ENCODE results near the gene MEAF6.
A peak's percentile ranks its signal among the peaks of the same experiment; 100 is the strongest.
"Not testable (repeated sequence)": the region's sequence is repeated elsewhere in the genome, so short reads cannot be mapped to it uniquely, and the experiment has no call there.

MEAF6 gene

GRCh38 chr1:37514350-37515184, at the start of gene MEAF6:
Gene MEAF6, minus strand, starts transcription at chr1:37514766. Its CDS starts 20 bp downstream, at chr1:37514746.
- peak; percentile 56 to 81 (median 64) for DNase-seq (ENCODE audit: low read depth in 3 of 3)

DNA sequence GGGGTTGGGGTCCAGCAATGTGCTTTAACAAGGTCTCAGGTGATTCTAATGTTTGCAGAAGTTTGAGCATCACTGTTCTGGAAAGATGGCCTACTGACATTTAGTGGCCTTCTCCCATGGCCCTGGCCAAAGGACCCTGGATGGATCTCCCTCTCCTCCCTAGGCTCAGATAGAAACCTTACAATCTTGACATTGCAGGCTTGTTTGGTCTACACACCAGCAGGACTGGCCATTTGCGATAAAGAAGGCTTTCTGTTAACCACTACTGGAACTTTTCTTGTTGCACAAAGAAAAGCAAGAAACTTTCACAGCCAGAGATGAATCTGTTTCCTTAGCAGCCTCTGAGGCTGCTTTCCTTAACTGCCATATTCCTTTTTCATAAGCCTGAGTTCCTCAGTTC, 48.4 kb upstream of the MEAF6 start:
- DNase-seq (ENCODE audit: low read depth in 3 of 3) = no peak

DNA sequence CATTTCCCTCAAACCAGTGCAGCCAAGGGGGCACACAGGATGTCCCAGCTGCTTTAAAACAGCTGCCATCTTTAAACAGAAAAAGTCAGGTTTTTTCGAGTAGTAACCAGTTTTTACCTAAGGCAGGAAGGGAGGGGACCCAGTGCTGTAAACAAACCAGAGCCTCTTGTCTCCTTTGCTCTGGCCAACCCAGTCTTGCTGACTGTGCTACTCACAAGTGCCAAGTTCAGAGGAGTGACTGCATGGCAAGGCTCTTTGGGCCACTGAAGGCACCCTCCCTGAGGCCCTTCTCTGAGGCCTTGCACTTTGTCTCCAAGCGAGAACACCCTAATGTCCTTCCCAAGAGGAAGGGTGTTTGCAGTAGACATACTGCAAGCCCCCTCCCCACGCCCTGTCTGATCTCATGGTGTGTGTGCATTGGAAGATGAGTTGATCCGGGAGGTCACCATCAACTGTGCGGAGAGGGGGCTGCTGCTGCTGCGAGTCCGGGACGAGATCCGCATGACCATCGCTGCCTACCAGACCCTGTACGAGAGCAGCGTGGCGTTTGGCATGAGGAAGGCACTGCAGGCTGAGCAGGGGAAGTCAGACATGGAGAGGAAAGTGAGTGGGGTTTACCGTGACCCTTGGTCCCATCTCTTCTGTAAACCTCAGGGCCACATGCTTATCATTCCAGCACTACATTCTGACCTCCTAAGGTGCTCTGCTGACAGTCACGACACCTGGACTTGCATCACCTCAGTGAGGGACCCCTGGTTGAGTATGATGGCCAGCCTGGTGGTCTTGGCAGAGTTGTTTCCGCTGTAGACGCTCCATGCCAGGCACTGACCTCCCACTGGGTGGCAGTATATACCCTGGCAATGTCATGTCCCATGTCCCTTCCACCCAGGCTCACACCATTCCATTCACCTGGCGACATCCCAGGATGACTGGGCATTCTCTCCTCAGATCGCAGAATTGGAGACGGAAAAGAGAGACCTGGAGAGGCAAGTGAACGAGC, 46.9 kb upstream of the MEAF6 start:
- DNase-seq (ENCODE audit: low read depth in 3 of 3) = peak in 1 of 3 donors; percentile 31

GRCh38 chr1:37560401-37561132, 46.0 kb upstream of the MEAF6 start:
- no peak for DNase-seq (ENCODE audit: low read depth in 3 of 3)

GRCh38 chr1:37559957-37560379, 45.4 kb upstream of the MEAF6 start:
- not testable (repeated sequence) for DNase-seq (ENCODE audit: low read depth in 3 of 3)

DNA sequence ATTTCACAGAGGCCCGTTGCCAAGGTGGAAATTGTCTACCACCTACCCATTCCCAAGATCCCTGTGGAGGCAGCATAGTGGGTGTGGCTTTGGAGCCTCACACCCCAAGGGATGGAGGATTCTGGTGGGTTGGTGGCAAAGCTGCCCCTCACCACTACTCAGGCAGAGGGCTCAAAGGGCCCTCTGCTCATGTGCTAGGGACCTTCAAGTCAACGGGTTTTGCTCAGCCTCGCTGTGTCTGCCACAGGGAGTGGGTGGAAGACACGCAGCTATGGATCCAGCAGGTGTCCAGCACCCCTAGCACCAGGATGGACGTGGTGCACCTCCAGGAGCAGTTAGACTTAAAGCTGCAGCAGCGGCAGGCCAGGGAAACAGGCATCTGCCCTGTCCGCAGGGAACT, 44.5 kb upstream of the MEAF6 start:
- no peak for DNase-seq (ENCODE audit: low read depth in 3 of 3)

DNA sequence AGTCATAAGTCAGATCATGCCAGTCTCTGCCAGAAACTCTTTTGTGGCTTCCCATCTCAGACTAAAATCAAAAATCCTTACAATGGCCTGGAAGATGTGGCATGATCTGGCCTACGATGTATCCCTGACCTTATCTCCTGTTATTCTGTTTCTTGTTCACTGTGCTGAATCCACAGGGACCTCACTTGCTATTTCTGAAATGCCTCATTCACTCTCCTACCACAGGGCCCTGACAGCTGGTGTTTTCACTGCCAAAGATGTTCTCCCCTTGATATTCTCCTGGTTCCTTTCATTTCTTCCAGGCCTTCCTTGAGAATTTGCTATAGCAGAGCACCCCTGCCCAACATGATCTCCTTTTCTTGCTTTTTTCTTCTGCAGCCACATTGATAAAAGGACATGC, 43.8 kb upstream of the MEAF6 start:
- DNase-seq (ENCODE audit: low read depth in 3 of 3) = no peak

GRCh38 chr1:37557402-37557801, 42.8 kb upstream of the MEAF6 start:
- no peak for DNase-seq (ENCODE audit: low read depth in 3 of 3)

GRCh38 chr1:37556712-37557196, 42.2 kb upstream of the MEAF6 start, which contains the start of gene DNALI1:
Gene DNALI1, plus strand, starts transcription at chr1:37556940. Its CDS starts 55 bp downstream, at chr1:37556995.
- peak in 1 of 3 donors; percentile 22 for DNase-seq (ENCODE audit: low read depth in 3 of 3)

DNA sequence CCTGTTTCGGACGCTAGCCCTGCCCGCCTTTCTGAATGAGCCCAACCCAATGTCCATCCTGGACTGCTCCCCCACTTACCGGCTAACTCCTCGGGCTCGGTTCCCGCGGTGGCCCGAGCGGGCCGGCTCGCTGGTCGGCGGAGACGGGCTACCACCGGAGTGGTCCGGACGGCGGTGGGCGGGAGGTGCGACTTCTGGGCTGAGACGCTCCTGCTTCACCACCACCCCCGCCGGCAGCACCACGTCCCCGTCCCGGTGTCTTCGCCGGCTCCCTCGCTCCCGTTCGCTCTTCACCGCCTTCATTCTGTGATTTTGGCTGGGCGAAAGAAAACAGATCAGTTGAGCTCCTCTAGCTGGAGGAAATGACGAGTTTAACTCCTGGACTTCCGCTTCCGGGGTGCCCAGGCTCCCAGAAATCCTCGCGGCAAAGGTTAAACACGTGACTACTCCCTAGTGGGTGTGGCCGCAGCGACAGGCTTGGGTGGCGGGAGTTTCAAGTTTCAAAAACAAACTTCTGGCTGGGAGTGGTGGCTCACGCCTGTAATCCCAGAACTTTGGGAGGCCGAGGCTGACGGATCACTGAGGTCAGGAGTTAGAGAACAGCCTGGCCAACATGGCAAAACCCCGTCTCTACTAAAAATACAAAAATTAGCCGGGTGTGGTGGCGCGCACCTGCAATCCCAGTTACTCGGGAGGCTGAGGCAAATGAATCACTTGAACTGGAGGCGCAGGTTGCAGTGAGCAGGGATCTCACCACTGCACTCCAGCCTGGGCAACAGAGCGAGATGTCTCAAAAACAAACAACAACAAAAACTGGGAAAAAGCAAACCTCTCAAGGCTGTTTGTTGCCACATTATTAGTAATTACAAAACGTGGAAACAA, 39.6 kb upstream of the MEAF6 start, which contains the start of gene SNIP1:
TSS of gene SNIP1 (minus strand) at position 367 of the 882 bp plus-strand sequence. CDS start at position 303, 64 bp downstream.
- peak; percentile 79 to 87 (median 83) for DNase-seq (ENCODE audit: low read depth in 3 of 3)

- DNase-seq (ENCODE audit: low read depth in 3 of 3) = no peak
Observed at GRCh38 chr1:37553598-37553926, 39.0 kb upstream of the MEAF6 start.

- DNase-seq (ENCODE audit: low read depth in 3 of 3) = no peak
Observed at GRCh38 chr1:37549341-37549740, 34.8 kb upstream of the MEAF6 start.

- no peak for DNase-seq (ENCODE audit: low read depth in 3 of 3)
Observed at GRCh38 chr1:37545019-37545418, 30.5 kb upstream of the MEAF6 start.

DNA sequence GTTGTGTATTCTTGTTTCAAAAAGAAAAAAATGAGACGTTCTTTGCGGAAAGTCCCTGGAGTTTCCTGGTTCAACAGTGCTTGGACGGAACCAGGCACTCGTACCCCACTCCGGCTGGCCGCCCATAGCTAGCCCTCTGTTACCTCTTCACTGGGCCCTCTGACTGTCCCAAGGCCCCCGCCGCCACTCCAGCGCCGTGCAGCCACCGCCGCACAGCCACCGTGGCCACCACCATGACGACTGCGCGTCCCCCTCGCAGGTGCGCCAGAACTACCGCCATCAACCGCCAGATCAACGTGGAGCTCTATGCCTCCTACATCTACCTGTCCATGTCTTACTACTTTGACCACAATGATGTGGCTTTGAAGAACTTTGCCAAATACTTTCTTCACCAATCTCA, 30.0 kb upstream of the MEAF6 start:
- DNase-seq (ENCODE audit: low read depth in 3 of 3) = no peak

DNA sequence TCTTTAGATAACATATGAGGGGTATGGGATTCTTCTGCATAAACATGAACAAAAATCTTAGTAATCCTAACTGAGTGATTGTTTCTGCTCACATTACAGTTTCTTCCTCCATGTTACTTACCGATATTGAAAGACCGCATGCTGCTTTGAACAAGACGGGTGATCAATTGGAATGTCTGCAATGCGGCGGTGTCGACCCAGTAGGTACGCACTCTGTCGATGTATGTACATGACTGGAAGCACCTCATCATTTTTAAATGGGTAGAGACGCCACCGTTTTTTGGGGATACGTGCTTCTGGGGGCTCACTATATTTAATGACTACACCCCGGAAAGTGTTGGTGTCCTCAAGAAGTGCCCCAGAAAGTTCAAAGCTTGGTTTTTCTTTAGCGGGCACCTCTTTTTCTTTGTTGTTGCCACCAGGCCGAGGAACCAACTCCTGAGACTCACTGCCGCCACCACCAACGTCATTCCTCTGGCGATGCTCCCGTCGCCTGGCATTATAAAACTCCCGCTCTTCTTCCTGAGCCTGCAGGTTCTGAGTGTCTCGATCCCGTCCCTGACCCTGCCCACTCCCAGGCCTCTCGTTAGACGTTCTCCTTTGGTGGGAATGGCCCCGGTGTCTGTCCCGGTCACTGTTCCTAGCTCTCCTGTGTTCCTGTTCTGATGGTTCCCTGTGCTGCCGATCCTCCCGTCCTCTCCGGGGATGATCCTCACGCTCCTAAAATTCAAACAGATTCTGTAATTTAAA, 25.6 kb upstream of the MEAF6 start:
- DNase-seq (ENCODE audit: low read depth in 3 of 3) = no peak

DNA sequence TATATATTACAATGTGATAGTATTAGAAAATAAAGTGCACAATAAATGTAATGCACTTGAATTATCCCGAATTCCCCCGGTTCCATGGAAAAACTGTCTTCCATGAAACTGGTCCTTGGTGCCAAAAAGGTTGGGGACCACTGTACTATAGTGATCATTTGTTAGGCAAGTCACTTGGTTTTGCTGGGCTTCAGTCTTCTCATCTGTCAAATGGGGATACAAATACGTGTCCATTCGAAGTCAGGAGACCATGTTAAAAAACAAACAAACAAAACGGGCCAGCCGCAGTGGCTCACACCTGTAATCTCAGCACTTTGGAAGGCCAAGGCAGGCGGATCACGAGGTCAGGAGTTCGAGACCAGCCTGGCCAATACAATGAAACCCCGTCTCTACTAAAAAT, 24.6 kb upstream of the MEAF6 start:
- not testable (repeated sequence) for DNase-seq (ENCODE audit: low read depth in 3 of 3)

- DNase-seq (ENCODE audit: low read depth in 3 of 3) = no peak
Observed at GRCh38 chr1:37537378-37537777, 22.8 kb upstream of the MEAF6 start.

- DNase-seq (ENCODE audit: low read depth in 3 of 3) = no peak
Observed at GRCh38 chr1:37533317-37534093, 18.9 kb upstream of the MEAF6 start.

Data from stimulated activated CD4-positive, alpha-beta T cell treated with anti-CD3 and anti-CD28 coated beads, TNF-alpha, amount 100 ng/mL, for 48 hours (primary cell).